Hepatic stellate cell (primary cell): Measurements from ENCODE around the gene ANKRD34B.
"Not testable (repeated sequence)": the region's sequence is repeated elsewhere in the genome, so short reads cannot be mapped to it uniquely, and the experiment has no call there.

Experiments
- DNase-seq: peaks from one replicate; pipeline ENCODE4 v3.0.0; 2011; ENCODE audit warnings: low spot score

ANKRD34B gene

GRCh38 chr5:80569961-80570786 is at the start of gene ANKRD34B:
Gene ANKRD34B (minus strand): TSS chr5:80570280. CDS start chr5:80560019, 10,261 bp downstream.
- DNase-seq = no peak

GRCh38 chr5:80619086-80619485 is 49.0 kb upstream of the ANKRD34B start:
- no peak for DNase-seq

- no peak for DNase-seq
Measured at GRCh38 chr5:80618438-80618837, 48.4 kb upstream of the ANKRD34B start.

GRCh38 chr5:80615266-80615914 is 45.3 kb upstream of the ANKRD34B start:
- DNase-seq = no peak

- no peak for DNase-seq
Measured at GRCh38 chr5:80609692-80610091, 39.6 kb upstream of the ANKRD34B start.

- no peak for DNase-seq
Measured at GRCh38 chr5:80608731-80609130, 38.7 kb upstream of the ANKRD34B start.

GRCh38 chr5:80607832-80608231 is 37.8 kb upstream of the ANKRD34B start:
- DNase-seq = no peak

- DNase-seq = no peak
Measured at GRCh38 chr5:80607343-80607742, 37.3 kb upstream of the ANKRD34B start.

- no peak for DNase-seq
Measured at GRCh38 chr5:80600943-80601693, 31.0 kb upstream of the ANKRD34B start.

GRCh38 chr5:80597500-80597899 is 27.4 kb upstream of the ANKRD34B start:
- no peak for DNase-seq

- no peak for DNase-seq
Measured at GRCh38 chr5:80594810-80595209, 24.7 kb upstream of the ANKRD34B start.

GRCh38 chr5:80592761-80593160 is 22.7 kb upstream of the ANKRD34B start:
- DNase-seq = no peak

GRCh38 chr5:80592105-80592504 is 22.0 kb upstream of the ANKRD34B start:
- no peak for DNase-seq

- DNase-seq = no peak
Measured at GRCh38 chr5:80591352-80591751, 21.3 kb upstream of the ANKRD34B start.

- no peak for DNase-seq
Measured at GRCh38 chr5:80590766-80591165, 20.7 kb upstream of the ANKRD34B start.

- no peak for DNase-seq
Measured at GRCh38 chr5:80588858-80589540, 18.9 kb upstream of the ANKRD34B start.

- DNase-seq = no peak
Measured at GRCh38 chr5:80584770-80585169, 14.7 kb upstream of the ANKRD34B start.

- not testable (repeated sequence) for DNase-seq
Measured at GRCh38 chr5:80580291-80580690, 10.2 kb upstream of the ANKRD34B start.

- DNase-seq = no peak
Measured at GRCh38 chr5:80579050-80579449, 9.0 kb upstream of the ANKRD34B start.

- no peak for DNase-seq
Measured at GRCh38 chr5:80577707-80578106, 7.6 kb upstream of the ANKRD34B start.

- DNase-seq = no peak
Measured at GRCh38 chr5:80576383-80576782, 6.3 kb upstream of the ANKRD34B start.

- DNase-seq = no peak
Measured at GRCh38 chr5:80573062-80573461, 3.0 kb upstream of the ANKRD34B start.
